ENCODE results near the gene LOXL1.

- TF ChIP-seq, protein P1, sequence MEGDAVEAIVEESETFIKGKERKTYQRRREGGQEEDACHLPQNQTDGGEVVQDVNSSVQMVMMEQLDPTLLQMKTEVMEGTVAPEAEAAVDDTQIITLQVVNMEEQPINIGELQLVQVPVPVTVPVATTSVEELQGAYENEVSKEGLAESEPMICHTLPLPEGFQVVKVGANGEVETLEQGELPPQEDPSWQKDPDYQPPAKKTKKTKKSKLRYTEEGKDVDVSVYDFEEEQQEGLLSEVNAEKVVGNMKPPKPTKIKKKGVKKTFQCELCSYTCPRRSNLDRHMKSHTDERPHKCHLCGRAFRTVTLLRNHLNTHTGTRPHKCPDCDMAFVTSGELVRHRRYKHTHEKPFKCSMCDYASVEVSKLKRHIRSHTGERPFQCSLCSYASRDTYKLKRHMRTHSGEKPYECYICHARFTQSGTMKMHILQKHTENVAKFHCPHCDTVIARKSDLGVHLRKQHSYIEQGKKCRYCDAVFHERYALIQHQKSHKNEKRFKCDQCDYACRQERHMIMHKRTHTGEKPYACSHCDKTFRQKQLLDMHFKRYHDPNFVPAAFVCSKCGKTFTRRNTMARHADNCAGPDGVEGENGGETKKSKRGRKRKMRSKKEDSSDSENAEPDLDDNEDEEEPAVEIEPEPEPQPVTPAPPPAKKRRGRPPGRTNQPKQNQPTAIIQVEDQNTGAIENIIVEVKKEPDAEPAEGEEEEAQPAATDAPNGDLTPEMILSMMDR (IDR thresholded peaks at IDR 0.05) = no peak
- TF ChIP-seq EP300 (IDR thresholded peaks at IDR 0.05) (no peak), POLR2A (IDR thresholded peaks at IDR 0.05) (no peak), POLR2AphosphoS5 (IDR thresholded peaks at IDR 0.05) (peak in 3 of 4 donors; percentile 4 to 46 (median 15))
Measured at GRCh38 chr15:73983211-73983727, 57.0 kb downstream of the LOXL1 start.

All from sigmoid colon (tissue), 4 donors.